Activated T-helper 9 cell treated with anti-CD3 and anti-CD28 coated beads, Interleukin-2, amount 50 U/mL, for 16 hours (primary cell): ENCODE measurements around the gene PDCD1.
"Not testable (repeated sequence)": the region's sequence is repeated elsewhere in the genome, so short reads cannot be mapped to it uniquely, and the experiment has no call there.

ENCODE experiments used
- DNase-seq: peaks from one replicate; pipeline ENCODE4 v3.0.0-alpha.2; 2020; ENCODE audit warnings: low read depth

Gene PDCD1

GRCh38 chr2:241834527-241835210, 24.0 kb downstream of the PDCD1 start:
- no peak for DNase-seq

DNA sequence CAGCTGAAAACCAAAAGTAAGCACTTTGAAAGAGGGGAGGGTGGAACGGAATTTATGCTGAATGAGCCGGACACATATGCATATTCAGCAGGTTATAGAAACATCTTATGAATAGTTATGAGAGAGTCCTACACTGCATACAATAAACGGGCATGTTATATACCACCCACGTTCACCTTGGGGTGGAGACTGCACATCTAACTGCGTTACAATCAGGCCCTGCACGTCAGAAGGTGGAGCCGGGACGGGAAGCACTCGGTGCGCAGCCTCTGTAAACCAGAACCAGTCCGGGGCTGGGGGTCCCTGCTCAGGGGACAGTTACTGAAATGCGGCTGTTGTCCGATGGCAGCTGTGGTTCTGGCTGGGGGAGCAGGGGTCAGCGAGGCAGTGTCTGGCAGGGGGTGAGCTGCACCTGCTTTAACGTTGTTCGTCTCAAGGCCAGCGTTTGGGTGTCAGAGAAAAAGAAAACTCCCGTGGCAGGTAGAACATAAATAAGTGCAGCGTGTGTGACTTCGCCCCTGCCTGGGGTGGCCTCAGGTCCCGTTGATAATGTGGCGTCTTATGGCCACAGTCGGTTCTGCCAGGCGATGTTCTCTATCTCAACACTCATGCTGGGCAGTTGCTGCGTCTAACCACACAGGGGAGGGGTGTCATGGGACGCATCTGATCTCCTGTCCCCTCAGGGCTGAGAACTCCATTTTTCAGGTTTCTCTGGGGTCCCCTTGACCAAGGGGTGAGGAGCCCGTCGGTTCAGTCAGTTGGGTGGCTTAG, 24.8 kb downstream of the PDCD1 start:
- DNase-seq: not testable (repeated sequence)

- DNase-seq: no peak
Measured at GRCh38 chr2:241833101-241833663, 25.5 kb downstream of the PDCD1 start.

DNA sequence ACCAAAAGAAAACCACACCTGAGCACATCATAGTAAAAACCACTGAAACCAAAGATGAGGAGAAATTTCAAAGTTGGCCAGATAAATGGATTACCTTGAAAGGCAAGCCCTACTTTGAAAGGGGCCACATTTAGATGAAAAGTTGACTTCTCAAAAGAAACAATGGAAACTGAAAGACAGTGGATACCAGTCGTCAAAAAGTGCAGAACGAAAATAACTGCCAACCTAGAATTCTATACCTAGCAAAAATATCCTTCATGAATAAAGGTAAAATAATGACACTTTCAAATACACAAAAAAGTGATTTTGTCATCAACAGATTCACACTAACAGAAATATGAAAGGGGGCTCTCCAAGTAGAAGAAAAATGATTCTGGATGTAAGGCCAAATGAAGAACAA, 31.3 kb downstream of the PDCD1 start:
- no peak for DNase-seq

- DNase-seq: not testable (repeated sequence)
Measured at GRCh38 chr2:241823531-241824437, 34.9 kb downstream of the PDCD1 start.

- no peak for DNase-seq
Measured at GRCh38 chr2:241822264-241822623, 36.5 kb downstream of the PDCD1 start.

DNA sequence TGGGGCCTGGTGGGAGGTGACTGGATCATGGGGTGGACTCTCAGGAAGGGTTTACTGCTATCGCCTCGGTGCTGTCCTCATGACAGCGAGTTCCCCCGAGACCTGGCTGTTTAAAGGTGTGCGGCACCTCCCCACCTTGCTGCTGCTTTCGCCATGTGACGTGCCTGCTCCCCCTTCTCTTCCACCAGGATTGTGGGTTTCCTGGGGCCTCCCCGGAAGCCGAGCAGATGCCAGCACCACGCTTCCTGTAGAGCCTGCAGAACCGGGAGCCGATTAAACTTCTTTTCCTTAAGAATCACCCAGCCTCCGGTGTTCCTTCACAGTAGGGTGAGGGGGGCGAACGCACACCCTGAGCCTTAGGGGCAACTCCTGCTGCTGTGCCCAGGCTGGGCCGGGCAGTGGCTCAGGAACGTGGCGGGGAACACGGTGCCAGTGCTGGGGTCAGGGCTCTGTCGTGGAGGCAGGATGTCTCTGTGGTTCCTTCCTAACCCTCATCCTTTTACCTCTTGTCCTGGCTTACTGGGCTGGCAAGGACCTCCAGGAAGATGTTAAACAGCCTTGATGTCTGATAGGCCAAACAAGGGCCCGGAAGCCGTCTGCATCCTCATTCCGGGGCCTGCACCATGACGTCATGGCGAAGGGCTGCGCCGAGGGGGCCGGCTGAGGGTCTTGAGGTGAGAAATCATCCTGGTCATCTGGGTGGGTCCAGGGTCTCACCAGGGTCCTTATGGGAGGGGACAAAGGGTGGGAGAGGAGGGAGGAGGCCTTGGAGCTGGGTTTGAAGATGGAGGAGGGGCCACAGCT, 37.0 kb downstream of the PDCD1 start:
- no peak for DNase-seq

GRCh38 chr2:241820625-241821384, 37.9 kb downstream of the PDCD1 start:
- no peak for DNase-seq

DNA sequence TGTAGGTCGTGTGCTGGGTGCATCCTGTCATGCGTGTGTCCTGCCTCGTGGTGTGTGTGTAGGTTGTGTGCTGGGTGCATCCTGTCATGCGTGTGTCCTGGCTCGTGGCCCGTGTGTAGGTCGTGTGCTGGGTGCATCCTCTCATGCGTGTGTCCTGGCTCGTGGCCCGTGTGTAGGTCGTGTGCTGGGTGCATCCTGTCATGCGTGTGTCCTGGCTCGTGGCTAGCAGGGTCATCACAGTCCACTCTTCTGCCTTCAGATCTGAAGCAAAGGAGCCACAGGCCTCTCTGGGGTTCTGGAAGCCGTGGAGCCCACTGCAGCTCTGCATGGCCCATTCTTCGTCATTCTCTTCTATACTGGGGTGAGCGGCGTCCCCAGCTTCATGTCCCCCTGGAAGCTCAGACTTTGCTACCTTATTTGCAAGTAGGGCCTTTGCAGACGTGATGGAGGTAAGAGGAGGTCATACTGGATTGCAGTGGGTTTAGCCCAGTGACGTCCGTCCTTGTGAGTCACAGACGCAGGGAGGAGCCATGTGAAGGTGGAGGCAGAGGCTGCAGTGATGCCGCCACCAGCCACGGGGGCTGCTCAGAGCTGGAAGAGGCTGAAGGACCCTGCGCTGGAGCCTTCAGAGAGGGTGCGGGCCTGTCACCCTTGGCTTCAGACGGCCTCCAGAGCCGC, 38.6 kb downstream of the PDCD1 start:
- not testable (repeated sequence) for DNase-seq

DNA sequence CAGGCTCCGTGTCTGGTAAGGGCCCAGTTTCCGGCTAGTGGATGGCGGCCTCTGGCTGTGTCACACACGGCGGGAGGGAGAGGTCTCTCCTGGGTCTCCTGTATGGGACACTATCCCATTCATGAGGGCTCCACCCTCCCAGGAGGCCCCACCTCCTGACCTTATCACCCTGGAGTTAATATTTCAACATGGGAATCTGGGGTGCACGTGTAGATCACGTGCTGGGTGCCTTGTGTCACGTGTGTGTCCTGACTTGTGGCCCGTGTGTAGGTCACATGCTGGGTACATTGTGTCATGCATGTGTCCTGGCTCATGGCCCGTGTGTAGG, 39.8 kb downstream of the PDCD1 start:
- DNase-seq: no peak

DNA sequence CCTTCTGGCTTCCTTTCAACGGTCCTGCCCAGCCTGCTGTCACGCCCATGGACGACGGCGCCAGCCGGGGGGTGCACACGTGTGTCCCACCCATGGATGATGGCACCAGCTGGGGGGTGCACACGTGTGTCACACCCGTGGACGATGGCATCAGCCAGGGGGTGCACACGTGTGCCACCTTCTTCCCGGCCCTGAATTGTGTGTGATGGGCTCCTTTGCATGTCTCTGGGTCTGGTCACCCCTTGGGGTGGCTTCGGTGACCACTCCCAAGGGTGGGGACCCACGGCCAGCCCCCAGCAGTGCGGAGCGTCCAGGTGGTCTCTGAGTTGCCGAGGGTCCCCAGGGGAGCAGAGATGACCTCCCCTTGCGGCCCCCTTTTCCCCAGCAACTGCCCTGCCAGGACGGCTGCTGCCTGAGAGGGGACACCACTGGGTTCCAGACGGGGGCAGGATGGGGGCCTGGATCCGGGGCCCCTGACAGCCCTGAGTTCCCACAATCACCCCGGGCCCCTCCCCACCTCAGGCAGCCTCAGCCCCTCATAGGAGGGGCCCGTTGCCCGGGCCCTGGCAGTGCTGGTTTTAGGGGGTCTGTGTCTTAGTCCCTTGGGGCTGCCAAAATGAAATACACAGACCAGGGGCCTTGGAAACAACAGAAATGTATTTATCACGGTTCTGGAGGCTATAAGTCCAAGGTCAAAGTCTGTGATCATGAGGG, 40.3 kb downstream of the PDCD1 start:
- no peak for DNase-seq

- not testable (repeated sequence) for DNase-seq
Measured at GRCh38 chr2:241817821-241818215, 40.9 kb downstream of the PDCD1 start.

DNA sequence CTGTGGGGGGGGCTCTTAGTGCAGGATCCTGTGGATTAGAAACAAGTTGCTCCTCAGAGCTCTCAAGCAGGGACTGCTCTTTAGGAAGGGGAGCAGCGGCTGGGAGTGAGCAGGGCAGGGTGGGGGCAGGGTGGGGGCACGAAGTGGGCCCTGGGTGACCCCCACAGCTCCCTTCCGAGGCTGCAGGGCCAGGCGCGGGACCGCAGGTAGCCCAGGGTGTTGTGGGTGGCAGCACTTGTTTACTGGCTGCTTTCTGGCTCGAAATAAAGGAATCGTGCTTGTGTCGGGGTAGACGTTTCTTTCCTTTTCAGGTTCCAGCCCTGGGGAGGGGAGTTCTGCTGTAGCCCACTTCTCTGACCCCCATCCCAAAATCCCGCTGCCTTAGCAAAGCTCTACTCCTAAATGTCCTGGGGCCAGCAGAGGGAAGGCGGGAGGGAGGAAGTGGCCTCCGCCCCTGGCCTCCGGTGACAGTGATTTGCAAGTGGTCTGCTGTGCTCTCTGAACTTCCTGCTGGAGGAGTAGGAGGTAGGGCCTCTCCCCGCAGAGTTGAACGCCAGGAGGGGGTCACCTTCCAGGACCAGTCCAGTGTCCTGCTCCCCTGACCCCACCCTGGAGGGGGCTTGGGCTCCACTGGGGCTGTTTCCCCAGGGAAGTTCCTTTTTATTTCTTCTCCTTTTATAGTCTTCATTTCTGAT, 41.4 kb downstream of the PDCD1 start:
- DNase-seq: no peak

GRCh38 chr2:241816431-241817121, 42.1 kb downstream of the PDCD1 start:
- DNase-seq: no peak

GRCh38 chr2:241815477-241816430, 42.9 kb downstream of the PDCD1 start:
- DNase-seq: no peak

DNA sequence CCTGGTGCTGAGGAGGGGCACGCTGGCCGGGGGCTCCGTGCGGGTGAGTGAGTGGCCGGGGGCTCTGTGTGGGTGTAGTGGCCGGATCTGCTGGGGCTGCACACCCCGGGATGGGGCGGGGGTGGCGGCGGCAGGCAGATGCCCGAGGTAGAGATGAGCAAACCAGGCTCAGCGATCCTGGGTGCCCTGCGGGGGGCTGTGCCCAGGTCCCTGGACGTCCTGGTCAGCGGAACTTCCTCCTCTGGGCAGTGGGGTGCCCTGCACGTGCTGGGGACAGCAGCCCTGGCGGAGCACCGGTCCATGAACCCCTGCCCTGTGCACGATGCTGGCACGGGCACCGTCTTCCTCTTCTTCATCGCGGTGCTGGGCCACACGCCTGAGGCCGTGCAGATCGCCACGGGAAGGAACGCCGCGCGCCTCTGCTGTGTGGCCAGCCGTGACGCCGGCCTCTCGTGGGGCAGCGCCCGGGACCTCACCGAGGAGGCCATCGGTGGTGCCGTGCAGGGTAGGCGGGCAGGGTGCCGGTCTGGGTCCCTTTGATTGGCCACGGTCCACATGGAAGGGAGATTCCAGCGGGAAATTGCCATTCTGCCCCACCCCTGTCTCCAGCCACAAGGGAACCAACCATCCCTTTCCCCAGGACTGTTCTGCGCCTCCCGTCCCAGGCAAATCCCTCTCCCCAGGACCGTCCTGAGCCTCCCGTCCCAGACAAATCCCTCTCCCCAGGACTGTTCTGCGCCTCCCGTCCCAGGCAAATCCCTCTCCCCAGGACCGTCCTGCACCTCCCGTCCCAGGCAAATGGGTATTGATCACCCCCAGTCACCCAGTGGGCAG, 43.8 kb downstream of the PDCD1 start:
- no peak for DNase-seq

GRCh38 chr2:241814393-241814642, 44.4 kb downstream of the PDCD1 start:
- DNase-seq: no peak
